HG02610 (cell line): ENCODE results near the gene ESRRA.
"Not testable (repeated sequence)": the region's sequence is repeated elsewhere in the genome, so short reads cannot be mapped to it uniquely, and the experiment has no call there.

Experiments
- ATAC-seq: cut with Tn5 transposase; IDR thresholded peaks from one replicate; pipeline ENCODE4 v1.9.1; 2021; ENCODE audit warnings: mild to moderate bottlenecking, moderate library complexity; ENCODE audit not compliant: unreplicated experiment

Gene ESRRA

DNA sequence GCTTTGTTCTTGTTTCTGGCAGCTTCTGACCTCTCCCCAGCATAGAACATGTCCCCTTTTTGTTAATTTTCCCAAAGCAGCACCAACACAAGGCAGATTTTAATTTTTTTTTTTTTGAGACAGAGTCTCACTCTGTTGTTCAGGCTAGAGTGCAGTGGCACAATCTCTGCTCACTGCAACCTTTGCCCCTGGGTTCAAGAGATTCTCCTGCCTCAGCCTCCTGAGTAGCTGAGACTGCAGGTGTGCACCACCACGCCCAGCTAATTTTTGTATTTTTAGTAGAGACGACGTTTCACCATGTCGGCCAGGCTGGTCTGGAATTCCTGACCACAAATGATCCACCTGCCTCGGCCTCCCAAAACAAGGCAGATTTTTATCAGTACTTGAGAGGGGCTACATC lies 2.5 kb downstream of the ESRRA start:
- ATAC-seq = not testable (repeated sequence)

DNA sequence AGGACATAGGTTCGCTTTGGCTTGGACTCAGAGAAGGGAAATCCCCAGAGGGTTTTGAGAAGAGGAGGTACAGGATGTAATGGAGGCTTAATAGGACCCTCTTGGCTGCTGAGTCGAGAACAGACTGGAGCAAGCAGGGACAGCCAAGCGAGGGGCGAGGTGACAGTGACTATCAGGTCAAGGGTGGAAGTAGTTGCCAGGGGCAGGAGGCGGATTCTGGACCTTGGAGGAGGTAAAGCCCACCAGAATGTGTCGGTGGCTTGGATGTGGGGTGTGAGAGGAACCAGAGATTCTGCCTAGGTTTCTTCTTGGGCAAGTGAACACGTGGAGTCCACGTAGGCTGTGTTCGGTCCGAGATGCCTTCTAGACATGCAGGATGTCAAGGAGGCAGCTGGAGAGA lies 7.6 kb downstream of the ESRRA start:
- no peak for ATAC-seq

DNA sequence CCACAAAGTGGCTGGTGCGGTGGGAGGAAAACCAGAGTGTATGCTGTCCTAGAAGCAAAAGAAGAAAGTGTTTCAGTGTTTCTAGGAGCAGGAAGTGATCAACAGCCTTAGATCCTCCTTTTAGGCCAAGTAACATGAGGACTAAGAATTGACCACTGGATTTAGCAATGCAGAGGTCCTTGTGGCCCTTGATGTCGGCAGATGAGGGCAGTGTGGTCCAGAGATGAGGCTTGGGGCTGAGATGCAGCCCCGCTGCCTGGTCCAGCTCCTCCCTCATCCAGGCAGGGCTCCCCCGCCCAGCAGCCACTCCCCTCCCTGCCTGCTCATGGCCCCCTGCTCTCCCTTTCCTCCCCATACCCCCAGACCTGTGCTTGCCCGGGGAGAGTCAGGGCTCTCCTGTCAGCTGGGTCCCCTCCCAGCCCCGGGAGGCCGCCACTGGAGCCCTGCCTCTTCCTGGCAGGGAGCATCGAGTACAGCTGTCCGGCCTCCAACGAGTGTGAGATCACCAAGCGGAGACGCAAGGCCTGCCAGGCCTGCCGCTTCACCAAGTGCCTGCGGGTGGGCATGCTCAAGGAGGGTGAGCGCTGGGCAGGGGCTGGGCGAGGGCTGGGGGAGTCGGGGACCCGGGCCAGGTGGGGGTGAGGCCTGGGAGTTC lies 8.3 kb downstream of the ESRRA start:
- ATAC-seq = no peak

DNA sequence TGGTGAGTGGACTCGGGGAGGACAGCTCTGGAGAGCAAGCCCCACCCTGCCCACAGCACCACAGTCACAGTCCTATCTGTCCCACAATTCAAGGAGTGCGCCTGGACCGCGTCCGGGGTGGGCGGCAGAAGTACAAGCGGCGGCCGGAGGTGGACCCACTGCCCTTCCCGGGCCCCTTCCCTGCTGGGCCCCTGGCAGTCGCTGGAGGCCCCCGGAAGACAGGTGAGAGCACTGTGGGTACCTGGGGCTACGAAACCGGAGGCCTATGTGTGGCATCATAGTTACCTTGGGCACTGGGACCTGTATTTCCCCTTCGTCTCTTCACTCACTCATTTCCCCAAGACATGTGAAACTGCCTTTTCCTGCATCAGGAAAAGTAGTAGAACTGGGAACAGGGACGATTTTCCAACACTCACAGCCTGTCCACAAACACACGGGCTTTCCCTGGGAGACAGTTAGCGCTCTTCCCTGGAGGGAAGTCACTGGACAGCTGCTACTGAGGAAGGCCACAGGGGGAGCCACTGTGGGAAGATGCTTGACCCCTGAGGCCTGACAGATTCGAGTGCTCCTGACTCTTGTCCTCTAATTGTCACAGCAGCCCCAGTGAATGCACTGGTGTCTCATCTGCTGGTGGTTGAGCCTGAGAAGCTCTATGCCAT lies 9.0 kb downstream of the ESRRA start:
- no peak for ATAC-seq

DNA sequence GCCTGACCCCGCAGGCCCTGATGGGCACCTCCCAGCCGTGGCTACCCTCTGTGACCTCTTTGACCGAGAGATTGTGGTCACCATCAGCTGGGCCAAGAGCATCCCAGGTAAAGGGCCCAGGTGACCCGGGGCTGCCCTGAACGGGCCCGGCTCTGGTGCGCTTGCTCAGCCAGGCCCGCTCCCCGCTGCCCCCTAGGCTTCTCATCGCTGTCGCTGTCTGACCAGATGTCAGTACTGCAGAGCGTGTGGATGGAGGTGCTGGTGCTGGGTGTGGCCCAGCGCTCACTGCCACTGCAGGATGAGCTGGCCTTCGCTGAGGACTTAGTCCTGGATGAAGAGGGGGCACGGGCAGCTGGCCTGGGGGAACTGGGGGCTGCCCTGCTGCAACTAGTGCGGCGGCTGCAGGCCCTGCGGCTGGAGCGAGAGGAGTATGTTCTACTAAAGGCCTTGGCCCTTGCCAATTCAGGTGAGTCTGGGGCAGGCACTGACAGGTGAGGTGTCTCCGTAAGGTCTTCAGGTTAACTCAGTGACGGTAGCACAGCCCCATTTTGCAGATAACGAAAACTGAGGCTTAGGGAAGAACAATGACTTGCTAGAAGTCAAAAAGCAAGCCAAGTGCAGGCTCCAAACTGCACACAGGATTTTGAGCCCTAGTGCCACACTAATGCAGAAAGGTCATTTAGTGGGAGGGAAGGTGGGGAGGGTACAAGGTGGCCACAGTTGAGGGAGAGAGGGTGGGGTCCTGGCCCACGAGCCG lies 9.7 kb downstream of the ESRRA start:
- ATAC-seq = no peak

DNA sequence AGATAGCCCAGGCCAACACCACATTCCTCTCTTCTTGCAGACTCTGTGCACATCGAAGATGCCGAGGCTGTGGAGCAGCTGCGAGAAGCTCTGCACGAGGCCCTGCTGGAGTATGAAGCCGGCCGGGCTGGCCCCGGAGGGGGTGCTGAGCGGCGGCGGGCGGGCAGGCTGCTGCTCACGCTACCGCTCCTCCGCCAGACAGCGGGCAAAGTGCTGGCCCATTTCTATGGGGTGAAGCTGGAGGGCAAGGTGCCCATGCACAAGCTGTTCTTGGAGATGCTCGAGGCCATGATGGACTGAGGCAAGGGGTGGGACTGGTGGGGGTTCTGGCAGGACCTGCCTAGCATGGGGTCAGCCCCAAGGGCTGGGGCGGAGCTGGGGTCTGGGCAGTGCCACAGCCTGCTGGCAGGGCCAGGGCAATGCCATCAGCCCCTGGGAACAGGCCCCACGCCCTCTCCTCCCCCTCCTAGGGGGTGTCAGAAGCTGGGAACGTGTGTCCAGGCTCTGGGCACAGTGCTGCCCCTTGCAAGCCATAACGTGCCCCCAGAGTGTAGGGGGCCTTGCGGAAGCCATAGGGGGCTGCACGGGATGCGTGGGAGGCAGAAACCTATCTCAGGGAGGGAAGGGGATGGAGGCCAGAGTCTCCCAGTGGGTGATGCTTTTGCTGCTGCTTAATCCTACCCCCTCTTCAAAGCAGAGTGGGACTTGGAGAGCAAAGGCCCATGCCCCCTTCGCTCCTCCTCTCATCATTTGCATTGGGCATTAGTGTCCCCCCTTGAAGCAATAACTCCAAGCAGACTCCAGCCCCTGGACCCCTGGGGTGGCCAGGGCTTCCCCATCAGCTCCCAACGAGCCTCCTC lies 10.6 kb downstream of the ESRRA start:
- not testable (repeated sequence) for ATAC-seq

DNA sequence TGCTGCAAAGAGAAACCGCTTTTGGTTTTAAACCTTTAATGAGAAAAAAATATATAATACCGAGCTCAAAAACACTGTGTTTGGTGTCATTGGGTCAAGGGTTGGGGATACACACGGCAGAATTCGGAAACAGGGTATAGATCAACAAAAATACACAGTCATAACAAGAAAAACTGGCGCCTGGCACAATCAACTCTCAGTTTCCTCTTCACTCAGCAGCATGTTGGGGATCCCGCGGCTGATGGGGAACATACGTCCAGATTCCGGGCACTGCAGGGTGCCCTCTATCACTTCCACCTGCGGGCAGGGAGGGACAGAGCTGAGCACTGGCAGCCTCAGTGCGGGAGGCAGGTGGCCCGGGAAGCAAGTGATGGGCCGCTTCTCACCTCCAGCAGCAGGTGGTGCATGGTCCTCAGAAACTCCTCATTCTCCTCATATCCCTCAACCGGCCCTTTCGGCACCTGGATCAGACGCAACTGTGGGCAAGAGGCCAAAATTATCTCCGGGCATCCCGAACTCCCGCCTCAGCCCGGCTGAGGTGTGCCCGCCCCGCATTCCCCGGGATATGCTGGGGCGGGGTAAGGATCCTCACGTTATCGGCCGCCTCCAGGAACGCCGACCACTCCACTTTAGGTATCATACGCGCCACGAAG lies 11.5 kb downstream of the ESRRA start:
- ATAC-seq = no peak

DNA sequence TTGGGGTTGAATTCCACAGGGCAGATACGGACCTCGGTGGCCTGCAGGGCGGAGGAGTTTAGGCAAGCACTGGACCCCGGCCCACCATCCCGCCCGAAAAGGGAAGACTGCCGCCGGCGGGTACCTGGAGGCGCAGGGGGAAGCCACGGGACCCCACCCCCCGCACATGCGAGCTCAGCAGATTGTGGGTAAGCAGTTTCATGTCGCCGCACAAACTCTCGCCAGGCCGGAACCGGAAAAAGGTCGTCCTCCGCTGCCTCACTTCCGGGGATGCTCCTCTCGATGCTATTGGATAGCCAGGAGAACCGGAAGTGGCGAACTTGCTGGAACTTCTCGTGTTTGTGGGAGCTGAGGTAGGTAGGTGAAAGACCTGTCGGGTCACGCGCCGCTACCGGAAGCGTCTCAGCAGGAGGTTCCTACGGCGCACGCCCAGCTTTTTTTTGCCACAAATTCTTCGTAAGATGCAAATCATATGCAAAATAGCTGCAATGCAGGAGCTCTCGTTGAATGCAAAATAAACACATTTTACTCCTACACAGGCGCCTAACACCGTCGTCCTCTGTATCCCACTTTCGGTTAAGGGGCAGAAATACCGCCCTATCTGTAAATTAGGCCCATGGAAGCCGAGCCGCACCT lies 12.1 kb downstream of the ESRRA start, which contains the start of gene TRMT112:
TRMT112 (minus strand) TSS at position 235 of the 636 bp plus-strand sequence; CDS start at position 202, 33 bp downstream.
- ATAC-seq = peak; percentile 59

DNA sequence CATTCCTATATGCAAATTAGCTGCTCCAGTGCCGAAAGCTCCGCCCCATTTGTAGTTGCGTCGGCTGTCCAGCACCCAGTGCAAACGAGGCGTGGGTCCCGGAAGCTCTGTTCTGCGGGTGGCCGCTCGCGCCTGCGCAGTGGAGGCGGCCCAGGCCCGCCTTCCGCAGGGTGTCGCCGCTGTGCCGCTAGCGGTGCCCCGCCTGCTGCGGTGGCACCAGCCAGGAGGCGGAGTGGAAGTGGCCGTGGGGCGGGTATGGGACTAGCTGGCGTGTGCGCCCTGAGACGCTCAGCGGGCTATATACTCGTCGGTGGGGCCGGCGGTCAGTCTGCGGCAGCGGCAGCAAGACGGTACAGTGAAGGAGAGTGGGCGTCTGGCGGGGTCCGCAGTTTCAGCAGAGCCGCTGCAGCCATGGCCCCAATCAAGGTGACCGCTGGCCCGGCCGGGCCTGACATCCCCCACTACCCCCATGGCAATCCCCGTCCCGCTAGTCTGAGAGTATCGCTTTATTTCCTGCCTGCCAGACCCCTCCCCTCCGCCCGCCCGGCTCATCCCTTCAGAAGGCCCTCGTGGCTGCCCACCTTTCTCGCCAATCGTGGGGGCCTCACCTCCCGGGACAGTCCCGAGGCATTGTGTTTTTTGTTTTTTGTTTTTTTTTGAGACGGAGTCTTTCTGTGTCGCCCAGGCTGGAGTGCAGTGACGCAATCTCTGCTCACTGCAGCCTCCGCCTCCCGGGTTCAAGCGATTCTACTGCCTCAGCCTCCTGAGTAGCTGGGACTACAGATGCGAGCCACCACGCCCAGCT lies 12.8 kb downstream of the ESRRA start, which contains the start of gene PRDX5:
PRDX5 (plus strand) TSS at position 161 of the 805 bp plus-strand sequence; CDS start at position 256, 95 bp downstream.
- peak; percentile 75 for ATAC-seq

DNA sequence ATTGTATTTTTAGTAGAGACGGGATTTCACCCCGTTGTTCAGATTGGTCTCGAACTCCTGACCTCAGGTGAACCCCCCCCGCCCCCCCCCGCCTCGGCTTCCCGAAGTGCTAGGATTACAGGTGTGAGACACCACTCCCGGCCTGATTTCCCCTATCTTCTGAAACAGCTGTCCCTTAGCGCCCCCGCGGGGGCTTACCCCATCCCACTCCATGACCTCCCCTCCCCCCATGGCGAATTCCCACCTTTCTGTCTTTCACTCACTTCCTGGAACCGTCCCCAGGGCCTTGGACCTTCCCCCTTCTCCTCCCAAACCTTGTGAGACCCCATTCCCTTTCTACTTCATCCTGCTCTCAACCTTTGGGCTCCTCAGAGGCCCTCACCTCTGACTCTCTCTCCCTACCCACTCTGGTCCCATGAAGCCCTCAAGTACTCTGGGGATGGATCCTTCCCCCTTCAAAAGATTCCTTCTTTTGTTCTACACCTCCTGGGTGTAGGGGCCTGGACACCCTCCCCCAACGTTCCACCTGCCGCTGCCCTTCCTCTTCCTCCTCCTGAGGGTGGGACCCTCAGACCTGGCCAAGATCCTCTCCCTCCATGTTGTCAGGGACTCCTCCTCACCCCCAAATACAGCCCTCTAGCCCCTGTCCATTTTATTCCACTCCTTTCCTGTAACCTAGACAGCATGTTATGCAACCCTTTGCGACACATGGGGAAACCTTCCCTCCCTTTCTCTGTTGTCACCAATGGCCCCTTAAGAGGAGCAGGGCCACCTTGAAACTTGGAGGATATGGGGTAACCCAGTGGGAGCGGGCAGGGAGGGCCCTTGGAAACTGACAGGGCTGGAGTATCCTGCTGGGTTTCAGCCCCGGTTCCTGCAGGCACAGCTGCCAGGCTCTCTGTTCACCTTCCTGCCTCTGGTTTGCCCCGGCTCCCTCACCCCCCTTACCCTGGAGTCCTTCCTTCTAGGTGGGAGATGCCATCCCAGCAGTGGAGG lies 13.7 kb downstream of the ESRRA start:
- no peak for ATAC-seq

DNA sequence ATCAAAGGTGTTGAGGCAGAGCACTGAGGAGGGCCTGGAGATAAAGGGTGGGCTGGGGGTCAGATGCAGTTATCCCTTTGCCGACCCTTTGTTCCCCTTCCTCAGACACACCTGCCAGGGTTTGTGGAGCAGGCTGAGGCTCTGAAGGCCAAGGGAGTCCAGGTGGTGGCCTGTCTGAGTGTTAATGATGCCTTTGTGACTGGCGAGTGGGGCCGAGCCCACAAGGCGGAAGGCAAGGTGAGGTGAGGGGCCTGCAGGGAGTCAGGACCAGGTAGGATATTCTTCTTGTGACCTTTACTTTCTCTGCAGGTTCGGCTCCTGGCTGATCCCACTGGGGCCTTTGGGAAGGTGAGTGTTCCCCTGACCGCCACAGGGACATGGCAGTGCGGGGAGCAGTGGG lies 15.2 kb downstream of the ESRRA start:
- no peak for ATAC-seq

DNA sequence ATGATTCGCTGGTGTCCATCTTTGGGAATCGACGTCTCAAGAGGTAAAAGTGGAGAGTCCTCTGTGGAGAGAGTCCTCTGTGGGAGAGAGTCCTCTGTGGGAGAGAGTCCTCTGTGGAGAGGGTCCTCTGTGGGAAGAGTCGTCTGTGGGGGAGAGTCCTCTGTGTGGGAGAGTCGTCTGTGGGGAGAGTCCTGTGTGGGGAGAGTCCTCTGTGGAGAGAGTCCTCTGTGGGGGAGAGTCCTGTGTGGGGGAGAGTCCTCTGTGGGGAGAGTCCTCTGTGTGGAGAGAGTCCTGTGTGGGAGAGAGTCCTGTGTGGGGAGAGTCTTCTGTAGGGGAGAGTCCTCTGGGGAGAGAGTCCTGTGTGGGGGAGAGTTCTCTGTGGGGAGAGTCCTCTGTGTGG lies 15.7 kb downstream of the ESRRA start:
- ATAC-seq = no peak

DNA sequence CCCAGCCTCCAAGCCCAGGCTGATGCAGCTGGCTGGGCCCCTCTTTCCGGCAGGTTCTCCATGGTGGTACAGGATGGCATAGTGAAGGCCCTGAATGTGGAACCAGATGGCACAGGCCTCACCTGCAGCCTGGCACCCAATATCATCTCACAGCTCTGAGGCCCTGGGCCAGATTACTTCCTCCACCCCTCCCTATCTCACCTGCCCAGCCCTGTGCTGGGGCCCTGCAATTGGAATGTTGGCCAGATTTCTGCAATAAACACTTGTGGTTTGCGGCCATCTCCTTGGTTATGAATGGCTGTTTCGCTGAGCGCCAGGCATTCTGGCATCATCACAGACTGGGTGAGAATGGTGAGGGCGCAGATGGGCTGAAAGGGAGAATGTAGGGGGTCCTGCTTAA lies 16.2 kb downstream of the ESRRA start:
- no peak for ATAC-seq

DNA sequence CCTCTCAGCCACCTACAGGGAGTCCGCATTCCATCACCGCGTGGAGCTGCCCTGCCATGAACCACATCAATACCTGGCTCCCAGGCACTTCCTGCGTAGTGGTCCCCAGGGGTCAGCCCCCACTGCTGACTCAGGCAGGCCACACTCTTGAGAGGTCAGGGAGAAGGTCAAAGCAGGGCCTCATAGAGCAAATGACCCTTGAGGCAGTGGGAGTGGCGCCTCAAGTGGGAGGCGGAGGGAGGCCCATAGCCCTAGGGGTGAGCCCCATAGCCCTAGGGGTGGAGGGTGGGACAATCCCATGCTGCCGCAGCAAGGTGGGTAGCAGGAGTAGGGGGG lies 17.6 kb downstream of the ESRRA start:
- no peak for ATAC-seq

DNA sequence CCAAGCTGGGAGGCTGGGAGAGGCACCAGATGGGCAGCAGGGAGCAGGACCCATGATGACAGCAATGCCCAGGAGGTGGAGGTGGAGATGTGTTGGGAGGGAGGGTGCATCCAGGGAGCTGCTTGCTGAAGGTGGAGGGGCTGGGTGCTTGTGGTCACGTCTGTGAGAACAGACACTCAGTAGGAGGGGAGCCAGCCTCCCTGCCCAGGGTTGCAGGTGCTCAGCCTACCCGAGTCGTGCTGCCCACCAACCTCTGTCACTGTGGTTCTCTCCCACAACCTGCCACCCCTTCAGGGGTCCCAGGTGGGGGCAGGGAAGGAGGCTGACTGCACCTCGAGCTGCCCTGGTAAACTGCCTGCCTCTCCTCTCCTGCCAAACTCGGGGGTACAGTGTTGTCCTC lies 18.0 kb downstream of the ESRRA start:
- no peak for ATAC-seq

DNA sequence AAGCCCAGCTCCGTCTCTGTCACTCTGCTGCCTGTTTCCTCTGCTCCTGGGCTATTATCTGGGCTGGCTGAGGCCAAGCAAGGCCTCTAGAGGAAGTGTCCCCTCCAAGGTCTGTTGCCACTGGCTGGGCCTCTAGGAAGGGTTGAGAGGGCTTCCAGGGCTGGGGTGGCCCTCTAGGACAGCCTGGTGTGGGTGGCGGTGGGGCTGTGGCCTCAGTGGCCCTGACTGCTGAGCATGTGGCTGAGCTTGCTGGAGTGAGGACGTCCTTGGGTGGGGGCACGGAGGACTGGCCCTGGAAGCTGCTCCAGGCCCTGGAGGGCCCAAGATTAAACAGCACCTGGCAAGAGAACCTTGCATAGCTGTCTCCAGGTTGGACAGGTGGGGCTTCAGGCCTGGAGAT lies 18.7 kb downstream of the ESRRA start:
- ATAC-seq = not testable (repeated sequence)

DNA sequence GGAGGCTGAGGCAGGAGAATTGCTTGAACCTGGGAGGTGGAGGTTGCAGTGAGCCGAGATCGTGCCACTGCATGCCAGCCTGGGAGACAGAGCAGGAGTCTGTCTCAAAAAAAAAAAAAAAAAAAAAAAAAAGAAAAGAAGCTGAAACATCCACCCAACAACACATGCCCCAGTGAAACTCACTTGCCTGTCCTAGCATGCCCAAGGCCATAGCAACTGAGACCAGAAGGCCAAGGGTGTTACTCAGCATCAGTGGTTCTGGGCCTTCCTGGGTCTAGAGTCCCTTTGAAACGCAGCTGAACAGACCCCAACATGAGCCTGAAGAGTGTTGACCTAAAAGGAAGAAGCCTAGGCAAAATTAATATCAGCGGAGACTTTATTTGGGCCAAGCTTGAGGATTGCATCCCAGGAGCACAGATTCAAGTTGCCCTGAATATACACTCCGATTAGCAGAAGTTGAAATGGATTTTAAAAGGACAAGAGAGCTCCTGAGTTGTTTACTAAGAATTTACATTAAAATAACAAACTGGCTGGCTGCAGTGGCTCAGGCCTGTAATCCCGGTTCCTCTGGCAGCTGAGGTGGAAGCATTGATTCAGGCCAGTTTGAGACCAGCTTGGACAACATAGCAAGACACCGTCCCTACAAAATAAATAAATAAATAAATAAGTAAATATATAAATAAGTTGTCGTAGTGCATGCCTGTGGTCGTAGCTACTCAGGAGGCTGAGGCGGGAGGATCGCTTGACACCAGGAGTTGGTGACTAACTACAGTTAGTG lies 19.6 kb downstream of the ESRRA start:
- no peak for ATAC-seq
